ENCODE measurements around the gene BTG3. TPM values are rescaled to one million over a fixed set of nuclear protein-coding genes. Genes with fewer than 3 reads are reported as not detected.

The BTG3 gene
- total RNA-seq, 1 experiment from 2014 or later: 32.3 TPM

GRCh38 chr21:17640821-17641220 is 28.1 kb upstream of the BTG3 start:
- DNase-seq: no peak
- H3K9me3 ChIP-seq: no peaks in the 10 kb centered on the region
- Mint-ChIP-seq H3K36me3 (ENCODE audit: insufficient read depth, unreplicated experiment) (no peaks in the 10 kb centered on the region), H3K9me3 (ENCODE audit: unreplicated experiment) (no peaks in the 10 kb centered on the region), H3K27ac (ENCODE audit: unreplicated experiment) (no peak overlapping the region), H3K4me3 (ENCODE audit: unreplicated experiment) (no peak overlapping the region), H3K27me3 (ENCODE audit: insufficient read depth, unreplicated experiment) (no peaks in the 10 kb centered on the region), H3K4me1 (ENCODE audit: low read depth, unreplicated experiment) (no peaks in the 10 kb centered on the region)
- intact Hi-C loops (cut with micrococcal nuclease; ENCODE audit: unreplicated experiment): no loop called here
- H3K36me3 ChIP-seq (ENCODE audit: control insufficient read depth, insufficient read depth, low read length): no peaks in the 10 kb centered on the region
- TF ChIP-seq CTCF (IDR thresholded peaks at IDR 0.05; ENCODE audit: insufficient read depth in 1 of 2, low read depth in 1 of 2, low read length in 1 of 2, severe bottlenecking in 1 of 2, unreplicated experiment in 1 of 2): no peak
- no peaks in the 10 kb centered on the region for H3K4me1 ChIP-seq
- BruUV-seq (replicated peaks): no TSS peak
- CTCF ChIA-PET: no interaction called here
- no peaks in the 10 kb centered on the region for H3K27me3 ChIP-seq (replicated peaks; ENCODE audit: control insufficient read depth, insufficient read depth, low read length)
- POLR2A ChIA-PET: no interaction called here
- H3K4me3 ChIP-seq (ENCODE audit: low read depth, low read length): no peak overlapping the region

DNA sequence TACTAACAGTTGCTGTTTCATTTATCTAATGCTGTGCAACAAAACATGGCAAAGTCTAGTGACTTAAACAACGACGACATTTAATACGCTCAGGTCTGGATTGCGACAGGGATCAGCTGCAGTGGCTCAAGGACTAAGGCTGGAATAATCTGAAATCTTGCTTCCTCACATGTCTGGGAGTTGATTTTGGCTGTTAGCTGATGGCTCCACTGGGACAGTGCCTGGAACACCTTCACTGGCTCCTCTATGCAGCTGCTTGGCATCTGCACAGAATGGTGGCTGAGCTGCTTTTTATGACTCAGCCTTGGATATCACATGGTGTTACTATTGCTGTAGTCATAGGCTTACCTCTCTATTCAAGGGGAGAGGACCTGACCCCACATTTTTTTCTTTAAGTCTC is 24.0 kb upstream of the BTG3 start:
- H3K27ac Mint-ChIP-seq (ENCODE audit: unreplicated experiment): no peak overlapping the region
- Histone ChIP-seq H3K36me3 (ENCODE audit: control insufficient read depth, insufficient read depth, low read length) (no peaks in the 10 kb centered on the region), H3K4me3 (ENCODE audit: low read depth, low read length) (no peak overlapping the region), H3K4me1 (no peaks in the 10 kb centered on the region), H3K27me3 (replicated peaks; ENCODE audit: control insufficient read depth, insufficient read depth, low read length) (no peaks in the 10 kb centered on the region), H3K9me3 (no peaks in the 10 kb centered on the region)
- no peaks in the 10 kb centered on the region for H3K36me3 Mint-ChIP-seq (ENCODE audit: insufficient read depth, unreplicated experiment)
- ChIA-PET CTCF (no interaction called here), POLR2A (no interaction called here)
- intact Hi-C loops (cut with micrococcal nuclease; ENCODE audit: unreplicated experiment): no loop called here
- H3K4me1 Mint-ChIP-seq (ENCODE audit: low read depth, unreplicated experiment): no peaks in the 10 kb centered on the region
- TF ChIP-seq CTCF (IDR thresholded peaks at IDR 0.05; ENCODE audit: insufficient read depth in 1 of 2, low read depth in 1 of 2, low read length in 1 of 2, severe bottlenecking in 1 of 2, unreplicated experiment in 1 of 2): no peak
- BruUV-seq (replicated peaks): no TSS peak
- H3K9me3 Mint-ChIP-seq (ENCODE audit: unreplicated experiment): no peaks in the 10 kb centered on the region
- H3K27me3 Mint-ChIP-seq (ENCODE audit: insufficient read depth, unreplicated experiment): no peaks in the 10 kb centered on the region
- H3K4me3 Mint-ChIP-seq (ENCODE audit: unreplicated experiment): no peak overlapping the region
- DNase-seq: no peak

DNA sequence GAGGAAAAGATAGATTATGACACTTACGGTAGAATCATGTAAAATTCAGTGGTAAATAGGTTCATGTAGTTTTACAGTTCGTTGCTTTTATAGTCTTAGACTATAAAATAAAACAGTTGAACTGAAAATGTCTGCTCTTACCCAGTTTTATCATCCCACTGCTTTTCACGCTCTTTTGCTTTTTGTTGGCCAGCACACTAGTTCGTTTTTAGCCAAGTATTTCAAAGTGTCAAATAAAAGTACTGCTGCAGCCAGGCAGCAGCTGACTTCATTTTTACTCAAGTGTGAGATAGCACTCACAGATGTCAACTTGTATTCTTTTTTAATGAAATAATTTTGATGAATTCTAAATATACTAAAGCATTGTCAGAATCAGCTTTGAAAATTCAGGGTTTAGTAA is 18.5 kb upstream of the BTG3 start:
- Mint-ChIP-seq H3K9me3 (ENCODE audit: unreplicated experiment) (no peaks in the 10 kb centered on the region), H3K4me3 (ENCODE audit: unreplicated experiment) (no peak overlapping the region), H3K4me1 (ENCODE audit: low read depth, unreplicated experiment) (no peaks in the 10 kb centered on the region), H3K27me3 (ENCODE audit: insufficient read depth, unreplicated experiment) (no peaks in the 10 kb centered on the region), H3K36me3 (ENCODE audit: insufficient read depth, unreplicated experiment) (no peaks in the 10 kb centered on the region), H3K27ac (ENCODE audit: unreplicated experiment) (no peak overlapping the region)
- Histone ChIP-seq H3K4me3 (ENCODE audit: low read depth, low read length) (no peak overlapping the region), H3K4me1 (no peaks in the 10 kb centered on the region), H3K27me3 (replicated peaks; ENCODE audit: control insufficient read depth, insufficient read depth, low read length) (no peaks in the 10 kb centered on the region), H3K9me3 (no peaks in the 10 kb centered on the region), H3K36me3 (ENCODE audit: control insufficient read depth, insufficient read depth, low read length) (no peaks in the 10 kb centered on the region)
- BruUV-seq (replicated peaks): no TSS peak
- ChIA-PET CTCF (no interaction called here), POLR2A (interaction anchor here (0.6 kb wide), 1 partner anchor 54 kb away, joined by 3 read pairs; no protein-coding TSS in a partner anchor)
- DNase-seq: no peak
- intact Hi-C loops (cut with micrococcal nuclease; ENCODE audit: unreplicated experiment): no loop called here
- TF ChIP-seq CTCF (IDR thresholded peaks at IDR 0.05; ENCODE audit: insufficient read depth in 1 of 2, low read depth in 1 of 2, low read length in 1 of 2, severe bottlenecking in 1 of 2, unreplicated experiment in 1 of 2): no peak
